HG03280 (cell line): Measurements from ENCODE around the gene VPS41.
"Not testable (repeated sequence)": the region's sequence is repeated elsewhere in the genome, so short reads cannot be mapped to it uniquely, and the experiment has no call there.

ENCODE experiments used
- ATAC-seq: cut with Tn5 transposase; IDR thresholded peaks from one replicate; pipeline ENCODE4 v1.9.1; 2021; ENCODE audit warnings: mild to moderate bottlenecking, moderate library complexity; ENCODE audit not compliant: unreplicated experiment

The VPS41 gene

DNA sequence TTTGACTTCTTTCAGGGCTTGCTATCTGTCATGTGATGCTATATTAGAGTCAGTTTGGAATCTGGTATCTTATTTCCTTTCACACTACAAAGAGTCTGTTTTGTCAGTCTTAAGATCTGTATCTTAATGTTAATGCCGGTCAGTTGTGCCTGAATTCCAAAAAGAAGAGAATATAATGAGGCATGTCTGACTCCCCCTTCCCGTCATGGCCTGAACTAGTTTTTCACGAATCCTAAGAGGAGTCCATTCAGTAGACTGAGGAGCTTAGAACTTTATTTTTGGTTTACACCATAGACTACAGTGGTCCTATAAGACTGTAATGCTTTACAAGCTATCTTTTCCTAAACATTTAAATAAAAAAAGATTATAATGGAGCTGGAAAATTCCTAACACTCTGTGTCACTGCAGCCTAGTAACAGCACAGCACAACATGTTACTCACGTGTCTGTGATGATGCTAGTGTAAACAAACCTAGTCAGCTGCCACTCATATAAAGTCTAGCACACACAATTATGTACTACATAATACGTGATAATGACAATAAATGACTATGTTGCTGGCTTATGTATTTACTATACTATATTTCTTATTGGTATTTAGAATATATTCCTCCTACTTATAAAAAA lies 50.6 kb downstream of the VPS41 start:
- ATAC-seq, result no peak

DNA sequence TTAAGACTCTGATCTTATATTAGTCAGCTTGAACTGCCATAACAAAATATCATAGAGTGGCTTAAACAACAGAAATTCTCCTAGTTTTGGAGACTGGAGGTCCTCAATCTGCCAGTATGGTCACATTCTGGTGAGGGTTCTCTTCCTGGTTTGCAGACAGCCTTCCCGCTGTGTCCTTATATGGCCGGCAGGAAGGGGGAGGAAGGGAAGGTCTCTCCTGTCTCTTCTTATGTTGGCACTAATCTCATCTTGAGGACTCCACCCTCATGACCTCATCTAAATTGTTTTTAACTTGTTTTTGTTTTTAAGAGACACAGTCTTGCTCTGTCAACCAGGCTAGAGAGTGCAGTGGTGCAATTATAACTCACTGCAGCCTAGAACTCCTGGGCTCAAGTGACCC lies 53.1 kb downstream of the VPS41 start:
- ATAC-seq, result no peak

DNA sequence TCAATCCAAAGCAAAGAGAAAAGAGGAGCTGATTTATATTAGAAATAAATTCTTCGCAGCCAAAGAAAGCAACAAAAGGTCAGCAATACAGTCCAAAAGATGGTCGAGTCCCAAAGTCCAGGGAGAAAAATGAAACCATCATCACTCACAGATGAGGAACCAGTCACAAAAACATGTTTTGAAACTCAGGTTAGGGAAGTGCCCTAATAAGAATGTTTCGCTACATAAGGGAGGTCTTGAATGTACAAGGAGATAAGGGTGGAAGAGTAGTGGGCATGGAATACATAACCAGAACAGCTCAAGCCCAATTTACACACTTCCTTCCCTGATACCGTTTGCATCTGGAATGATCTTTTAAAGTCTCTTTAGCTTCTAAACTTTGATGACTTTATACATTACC lies 53.6 kb downstream of the VPS41 start:
- ATAC-seq, result no peak

DNA sequence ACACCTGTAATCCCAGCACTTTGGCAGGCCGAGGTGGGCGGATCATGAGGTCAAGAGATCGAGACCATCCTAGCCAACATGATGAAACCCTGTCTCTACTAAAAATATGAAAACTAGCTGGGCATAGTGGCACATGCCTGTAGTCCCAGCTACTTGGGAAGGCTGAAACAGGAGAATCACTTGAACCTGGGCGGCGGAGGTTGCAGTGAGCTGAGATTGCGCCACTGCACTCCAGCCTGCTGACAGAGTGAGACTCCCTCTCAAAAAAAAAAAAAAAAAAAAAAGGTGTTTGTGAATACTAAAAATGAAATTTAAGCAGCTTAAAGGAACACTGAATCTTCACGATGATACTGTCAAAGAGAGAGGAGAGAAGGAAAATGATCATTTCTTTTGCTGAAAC lies 54.0 kb downstream of the VPS41 start:
- not testable (repeated sequence) for ATAC-seq

DNA sequence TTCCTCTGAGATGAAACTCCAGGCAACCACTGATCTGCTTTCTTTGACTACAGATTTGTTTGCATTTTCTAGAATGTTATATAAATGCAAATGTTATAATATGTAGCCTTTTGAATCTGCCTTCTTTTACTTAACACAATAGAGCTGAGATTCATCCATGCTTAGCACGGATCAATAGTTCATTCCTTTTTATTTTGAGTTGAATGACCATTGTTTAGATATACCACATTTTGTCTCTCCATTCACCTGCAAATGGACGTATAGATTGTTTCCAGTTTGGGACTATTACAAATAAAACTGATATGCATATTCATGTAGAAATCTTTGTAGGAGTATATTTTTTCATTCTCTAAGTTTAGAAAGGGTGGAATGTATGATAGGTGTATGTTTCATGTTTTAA lies 57.7 kb downstream of the VPS41 start:
- no peak for ATAC-seq

DNA sequence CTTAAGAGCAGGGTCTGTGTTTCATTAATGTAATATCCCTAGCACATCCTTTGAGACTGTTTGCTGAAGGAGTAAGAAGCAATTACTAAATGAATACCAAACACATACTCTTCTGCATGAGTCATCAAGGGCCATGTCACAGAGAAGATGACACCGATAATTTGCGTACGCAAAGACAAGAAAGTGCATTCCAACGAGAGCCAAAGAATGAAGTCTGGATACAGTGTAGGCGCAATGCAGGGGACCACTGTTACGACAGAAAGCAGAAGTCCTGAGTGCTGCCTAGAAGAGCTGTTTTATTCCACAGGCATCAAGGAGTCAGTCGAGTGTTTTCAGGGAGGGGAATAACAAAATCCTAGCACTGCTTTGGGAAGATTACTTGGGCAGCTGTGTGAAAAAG lies 62.7 kb downstream of the VPS41 start:
- ATAC-seq, result no peak

DNA sequence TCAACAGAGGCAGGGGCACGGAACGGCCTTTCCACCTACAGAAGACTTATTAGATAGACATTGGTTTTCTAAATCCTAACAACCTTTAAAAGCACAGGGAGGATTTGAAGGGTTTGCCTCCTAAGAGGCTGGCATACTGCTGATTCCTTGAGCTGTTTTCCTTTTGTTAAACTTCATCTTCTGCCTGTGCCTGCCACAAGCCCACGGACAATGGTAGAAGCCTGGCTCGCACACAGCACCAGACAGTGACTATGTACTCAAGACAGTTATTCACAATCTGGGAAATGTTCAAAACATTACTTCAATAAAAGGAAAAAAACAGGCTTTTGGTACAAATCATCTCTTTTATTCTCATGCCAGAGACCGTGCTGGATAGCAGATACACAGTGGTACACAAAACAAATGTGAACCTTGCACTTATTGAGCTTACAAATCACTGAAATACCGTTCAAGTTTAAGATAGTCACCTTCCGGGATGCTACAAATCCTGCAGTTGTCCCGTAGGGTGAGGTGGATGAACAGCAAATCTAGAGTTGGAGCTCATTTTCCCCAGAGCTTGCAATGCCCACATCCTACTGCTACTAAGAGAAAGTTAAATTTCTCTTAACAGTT lies 63.9 kb downstream of the VPS41 start:
- ATAC-seq, result no peak

DNA sequence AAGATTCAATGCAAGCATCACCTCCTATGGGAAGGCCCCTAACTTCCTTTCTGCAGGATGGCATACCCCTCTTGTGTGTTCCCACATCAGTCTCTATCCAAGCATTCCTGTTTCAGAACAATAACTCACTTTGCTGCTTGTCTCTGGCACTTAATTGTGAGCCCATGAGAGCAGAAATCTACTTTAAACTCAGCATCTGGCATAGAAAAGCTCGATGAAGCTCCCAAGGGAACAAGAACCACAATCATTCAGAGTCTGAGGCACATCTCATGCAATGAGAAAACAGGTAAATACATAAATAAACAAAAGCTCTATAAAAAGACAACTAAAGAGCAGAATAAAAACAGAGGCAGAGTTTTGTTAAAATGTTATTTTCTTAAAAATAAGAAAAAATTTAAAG lies 66.2 kb downstream of the VPS41 start:
- ATAC-seq, result no peak

DNA sequence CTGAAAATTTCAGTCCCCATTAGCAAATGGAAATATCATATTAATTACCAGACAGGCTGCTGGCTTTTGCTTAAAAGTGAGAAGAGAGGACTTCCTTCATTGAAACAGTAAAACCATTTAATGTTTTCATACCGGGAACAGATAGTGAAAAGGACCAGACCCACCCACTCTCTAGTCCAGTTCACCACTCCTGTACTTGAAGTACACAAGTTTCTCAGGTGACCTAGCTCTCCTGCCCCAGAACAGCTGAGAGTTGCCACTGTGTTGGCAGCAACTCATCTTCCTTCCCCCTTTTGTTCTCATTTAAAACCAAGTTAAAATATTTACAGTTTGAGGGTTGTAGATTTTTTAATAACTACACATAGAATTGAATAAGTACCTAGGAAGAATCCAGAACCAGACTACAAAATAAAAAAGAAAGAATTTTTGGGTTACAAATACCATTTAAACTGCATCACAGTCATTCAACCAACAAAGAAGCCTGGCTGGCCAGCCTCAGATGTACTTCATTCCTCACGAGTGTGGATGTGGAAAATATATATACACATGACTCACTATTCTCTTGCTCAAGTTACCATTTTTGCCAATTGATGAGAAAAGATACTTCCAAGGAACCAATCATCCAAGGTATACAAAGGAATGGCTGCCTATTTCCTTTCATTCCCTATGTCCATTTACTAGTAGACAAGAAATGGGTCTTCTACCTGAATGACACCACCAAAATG lies 68.1 kb downstream of the VPS41 start:
- peak; percentile 69 for ATAC-seq

DNA sequence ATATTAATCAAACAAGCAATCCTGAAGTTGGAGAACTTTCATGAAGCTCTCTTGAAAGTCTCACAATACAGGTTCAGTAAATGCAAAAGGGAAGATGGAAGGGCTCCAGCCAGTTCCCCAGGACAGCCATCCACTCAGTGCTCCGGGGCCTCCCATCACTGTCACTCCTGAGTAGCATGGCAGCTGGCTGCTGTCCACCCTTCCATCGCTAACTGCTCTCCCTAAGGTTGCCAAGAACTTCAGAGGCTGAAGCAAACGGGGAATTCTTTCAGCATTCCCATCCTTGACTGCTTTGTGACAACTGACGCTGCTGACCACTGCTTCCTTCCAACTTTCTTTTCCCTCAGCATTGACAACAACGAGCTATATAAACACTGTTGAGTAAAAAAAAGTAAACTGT lies 69.1 kb downstream of the VPS41 start:
- no peak for ATAC-seq

DNA sequence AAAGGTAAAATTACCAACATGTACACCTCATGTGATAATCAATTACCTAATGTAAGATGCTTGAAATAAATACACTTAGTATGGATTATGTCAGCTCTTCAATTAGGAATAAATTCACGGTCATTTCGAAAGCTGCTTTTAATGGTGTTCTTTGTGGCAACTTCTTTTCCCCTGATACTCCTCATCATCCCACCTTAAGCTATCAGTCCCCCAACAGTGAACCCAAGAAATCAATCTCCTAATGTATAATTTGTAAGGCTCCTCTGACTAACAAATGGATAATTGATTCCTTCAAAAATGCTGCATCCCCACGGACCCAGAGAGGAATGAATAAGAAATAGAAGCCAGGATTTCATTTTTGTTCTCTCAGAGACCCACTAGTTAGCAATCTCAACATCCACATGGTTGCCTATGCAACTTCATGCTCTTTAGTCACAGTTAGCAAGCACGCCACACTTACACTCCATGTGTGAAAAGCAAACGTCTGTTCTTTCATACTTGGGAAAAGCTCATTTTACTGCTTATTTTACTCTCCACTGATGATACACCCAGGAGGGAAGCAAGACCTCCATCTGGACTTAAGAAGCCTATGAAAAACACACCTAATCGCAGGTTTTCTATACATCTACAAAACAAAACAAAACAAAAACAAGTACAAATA lies 70.1 kb downstream of the VPS41 start:
- ATAC-seq, result no peak

DNA sequence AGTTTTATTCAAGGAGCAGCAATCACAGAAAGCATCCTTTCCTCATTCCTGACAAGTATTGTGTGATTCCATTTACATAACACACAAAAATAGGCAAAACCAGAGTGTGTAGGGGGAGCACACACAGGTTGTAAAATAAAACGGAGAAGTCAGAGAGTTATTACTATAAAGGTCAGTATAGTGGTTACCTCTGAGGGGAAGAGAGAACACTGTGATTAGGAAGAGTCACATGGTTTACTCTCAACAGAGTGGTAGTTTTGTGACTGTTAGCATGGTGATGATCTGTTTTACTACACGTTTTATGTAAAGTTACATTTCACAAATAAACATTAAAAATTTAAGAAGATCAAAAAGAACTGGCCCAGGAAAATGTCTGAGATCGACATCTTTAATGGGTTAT lies 74.6 kb downstream of the VPS41 start:
- ATAC-seq, result no peak

DNA sequence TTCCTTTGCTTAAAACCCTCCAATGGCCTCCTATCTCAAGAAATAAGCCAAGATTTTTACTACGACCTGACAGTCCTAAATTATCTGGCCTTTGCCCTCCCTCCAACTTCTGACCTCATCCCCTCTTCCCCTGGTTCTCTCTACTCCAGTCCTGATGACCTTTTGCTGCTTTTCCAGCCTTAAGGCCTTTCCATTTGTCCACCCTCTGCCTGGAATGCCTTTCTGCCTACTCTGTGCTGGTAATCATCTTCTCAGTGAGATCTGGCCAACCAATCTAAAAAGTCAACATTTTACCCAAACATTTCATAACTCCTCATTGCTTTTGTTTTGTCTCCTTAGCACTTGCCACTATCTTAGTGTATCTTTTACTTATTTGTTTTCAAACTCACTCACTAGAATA lies 75.7 kb downstream of the VPS41 start:
- no peak for ATAC-seq

DNA sequence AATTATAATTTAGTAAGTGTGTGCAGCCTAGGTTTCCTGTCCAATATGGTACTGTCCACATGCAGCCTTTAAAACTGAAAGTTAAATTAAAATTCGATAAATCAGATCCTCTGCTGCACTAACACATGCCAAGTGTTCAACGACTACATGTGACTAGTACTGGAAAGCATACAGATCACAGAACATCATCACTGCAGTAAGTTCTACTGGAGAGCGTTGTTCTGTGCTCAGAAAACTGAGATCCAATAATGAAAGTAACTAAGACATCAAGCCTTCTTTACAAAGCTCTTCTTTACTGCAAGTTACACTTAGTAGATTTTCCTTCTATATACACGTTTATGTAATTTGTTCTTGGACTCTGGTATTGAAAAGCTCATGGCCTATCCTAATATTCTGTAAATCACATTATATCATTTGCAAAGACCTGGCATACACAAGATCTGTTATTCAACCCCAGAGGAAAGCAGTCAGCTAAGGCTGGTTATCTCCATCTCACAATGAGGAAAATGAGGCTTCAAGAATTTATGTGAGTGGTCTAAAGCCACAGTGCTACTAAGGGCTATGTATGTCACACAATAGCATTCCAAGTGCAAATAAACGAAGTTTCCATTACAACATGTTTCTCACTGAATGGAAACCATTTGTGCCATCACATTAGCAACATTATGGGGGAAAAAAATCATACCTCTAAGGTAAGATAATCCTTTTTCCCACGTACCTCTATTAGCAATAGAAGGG lies 77.6 kb downstream of the VPS41 start:
- no peak for ATAC-seq

DNA sequence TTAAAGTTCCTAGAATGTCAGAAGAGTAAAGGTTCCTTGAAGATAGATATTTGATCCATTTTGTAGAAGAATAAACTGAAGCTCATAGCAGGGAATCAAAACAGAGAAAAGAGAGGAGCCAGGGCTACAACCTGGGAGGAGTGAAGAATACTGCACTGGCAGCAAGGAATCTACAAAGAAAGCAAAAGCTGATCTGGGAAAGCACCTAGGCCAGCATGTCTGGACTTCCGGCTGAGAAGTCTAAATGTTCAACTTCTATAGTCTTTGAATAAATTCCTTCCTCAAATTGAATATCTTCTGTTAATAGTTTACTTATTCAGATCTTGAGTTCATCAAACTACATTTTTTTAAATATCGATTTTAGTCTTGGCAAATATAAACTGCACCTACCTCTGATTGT lies 78.2 kb downstream of the VPS41 start:
- no peak for ATAC-seq

DNA sequence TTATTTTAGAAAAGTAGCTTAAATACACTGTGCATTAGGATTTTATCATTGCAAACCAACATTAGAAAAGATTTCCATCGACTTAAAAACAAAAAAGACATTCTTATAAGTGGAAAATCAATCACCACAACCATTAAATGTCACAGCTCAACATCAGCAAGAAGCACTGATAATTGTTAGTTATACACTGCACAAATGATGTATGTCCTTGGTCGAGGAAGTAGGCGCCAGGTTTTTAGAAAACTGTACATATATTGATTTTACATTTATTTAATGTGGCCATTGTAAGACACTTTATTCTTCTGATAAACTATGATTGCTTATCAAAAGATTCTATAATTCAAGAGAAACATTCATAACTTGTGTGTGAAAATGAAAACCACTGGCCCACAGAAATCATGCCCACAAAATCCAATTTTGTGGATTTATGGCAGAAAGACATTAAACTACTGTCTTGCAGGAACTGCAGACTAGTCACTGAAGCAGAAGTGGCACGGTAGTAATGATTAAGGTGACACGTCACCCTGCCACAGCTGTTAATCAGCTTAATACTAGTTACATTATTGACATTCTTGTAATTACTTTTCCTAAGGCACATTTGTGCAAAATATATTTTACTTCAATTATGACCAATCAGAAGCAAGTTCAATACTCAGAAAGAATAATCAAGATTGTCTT lies 79.4 kb downstream of the VPS41 start:
- ATAC-seq, result no peak

DNA sequence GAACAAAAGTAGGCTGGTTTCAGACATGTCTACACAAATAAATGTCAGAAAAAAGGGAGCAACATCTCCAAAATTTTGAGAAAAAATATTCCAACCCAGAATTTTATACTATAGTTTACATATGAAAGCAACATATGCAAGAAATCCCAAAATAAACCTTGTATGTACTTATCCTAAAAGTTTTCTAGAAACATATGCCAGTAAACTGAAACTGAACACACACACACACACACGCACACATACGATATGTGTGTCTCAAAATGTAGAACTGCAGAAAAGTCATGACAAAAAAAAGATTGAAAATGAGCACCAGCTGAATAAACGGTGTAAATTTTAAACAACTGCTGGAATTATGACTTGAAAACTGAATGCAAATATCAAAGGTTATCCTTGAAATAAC lies 81.0 kb downstream of the VPS41 start:
- ATAC-seq, result no peak

DNA sequence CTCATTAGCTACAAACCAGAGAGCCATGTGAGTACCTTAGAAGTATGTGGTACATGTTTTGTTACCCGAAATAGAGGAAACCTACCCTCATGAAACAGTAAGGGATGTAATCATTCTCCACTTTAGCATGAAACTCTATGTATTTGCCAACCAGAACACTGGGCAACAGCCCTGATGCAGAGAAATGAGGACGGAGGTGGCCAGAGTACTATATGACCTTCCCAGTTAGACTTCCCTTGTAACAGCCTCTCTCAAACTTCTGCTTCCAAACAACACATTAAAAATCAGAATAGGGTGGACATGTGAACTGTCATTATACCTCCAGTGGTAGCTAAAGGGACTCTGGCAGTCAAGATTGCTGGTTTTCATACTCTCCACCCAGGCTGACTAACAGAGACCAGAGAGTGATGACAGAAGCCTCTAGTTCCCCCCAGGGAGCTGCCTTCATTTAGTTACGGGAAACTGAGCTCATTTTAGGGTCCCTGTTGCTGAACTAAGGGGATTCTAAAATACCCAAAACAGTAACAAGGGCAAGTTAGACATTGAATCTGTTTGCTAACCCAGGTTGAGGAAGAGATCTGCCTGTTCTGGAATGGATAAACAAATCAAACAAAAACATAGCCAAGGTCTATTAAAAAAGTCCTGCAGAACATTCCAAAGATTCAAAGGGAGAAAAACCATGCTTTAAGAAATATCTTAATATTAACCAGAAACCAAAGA lies 83.1 kb downstream of the VPS41 start:
- no peak for ATAC-seq

DNA sequence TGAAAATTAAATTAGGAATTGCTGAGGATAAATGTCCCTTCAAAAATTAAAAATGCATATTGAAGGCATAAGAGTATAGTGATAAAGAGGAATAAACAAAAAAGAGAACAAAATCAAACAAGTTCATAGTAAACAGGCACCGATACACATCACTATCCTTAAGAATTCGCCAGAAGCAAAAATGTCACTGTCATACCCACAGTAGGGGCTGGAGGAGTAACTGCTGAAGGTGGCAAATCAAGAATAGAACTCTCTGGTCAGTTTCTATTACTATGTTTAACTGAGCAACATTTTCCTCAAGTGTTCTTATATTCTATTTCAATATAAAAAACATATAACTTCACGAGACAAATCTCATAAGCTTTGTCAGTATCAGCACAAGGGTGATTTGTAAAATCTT lies 84.0 kb downstream of the VPS41 start:
- ATAC-seq, result no peak

DNA sequence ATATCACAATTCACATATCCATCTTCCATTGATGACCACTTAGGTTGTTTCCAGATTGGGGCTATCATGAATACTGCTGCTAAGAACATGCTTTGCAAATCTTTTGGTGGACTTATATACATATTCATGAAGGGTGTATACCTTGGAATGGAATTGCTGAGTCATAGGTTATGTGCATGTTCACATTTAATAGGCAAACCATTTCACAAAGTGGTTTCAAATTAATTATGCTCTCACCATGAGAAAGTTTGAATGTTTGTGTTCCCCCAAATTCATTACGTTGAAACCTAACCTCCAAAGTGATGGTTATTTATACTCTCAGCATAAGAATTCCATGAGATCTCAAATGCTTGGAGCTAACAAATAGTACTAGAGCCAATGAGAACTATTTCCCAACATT lies 86.4 kb downstream of the VPS41 start:
- ATAC-seq, result no peak
